GM23338 (cell line): Measurements from ENCODE around the gene RIMKLB. TPM values are rescaled to one million over a fixed set of nuclear protein-coding genes. Genes with fewer than 3 reads are reported as not detected.

Experiments used
- ATAC-seq: fragments of 200-7000 bp; cut with Tn5 transposase; 3 replicates; pipeline ENCODE4 v1.9.1; 2020
- DNase-seq: peaks from one replicate; pipeline ENCODE4 v3.0.0-alpha.2; 2015; ENCODE audit warnings: low spot score
- H2AFZ ChIP-seq: fragments of 200-600 bp; sonication (generic); 2 replicates; pipeline ENCODE4 v1.8.0; 2016; ENCODE audit warnings: antibody characterized with exemption, mild to moderate bottlenecking, moderate library complexity
- H3F3A ChIP-seq: fragments of 200-600 bp; sonication (generic); replicated peaks from 2 replicates; pipeline ENCODE4 v1.8.0; 2017; ENCODE audit warnings: antibody characterized with exemption, mixed run types, low read depth
- H3K27ac ChIP-seq: fragments of 200-600 bp; sonication (generic); 2 replicates; pipeline ENCODE4 v1.6.1; 2016; ENCODE audit warnings: low read depth
- H3K27me3 ChIP-seq: fragments of 200-600 bp; sonication (generic); 2 replicates; pipeline ENCODE4 v1.8.0; 2016; ENCODE audit warnings: mild to moderate bottlenecking, mixed run types, moderate library complexity; ENCODE audit not compliant: insufficient read depth
- H3K36me3 ChIP-seq: fragments of 200-600 bp; sonication (generic); 2 replicates; pipeline ENCODE4 v1.8.0; 2016; ENCODE audit warnings: mild to moderate bottlenecking; ENCODE audit not compliant: insufficient read depth
- H3K4me1 ChIP-seq: fragments of 200-600 bp; sonication (generic); 2 replicates; pipeline ENCODE4 v1.8.0; 2016; ENCODE audit warnings: mild to moderate bottlenecking, moderate library complexity; ENCODE audit not compliant: insufficient read depth
- H3K4me2 ChIP-seq: fragments of 200-600 bp; sonication (generic); 2 replicates; pipeline ENCODE4 v1.7.1; 2017; ENCODE audit warnings: mixed run types
- H3K4me3 ChIP-seq: fragments of 200-600 bp; sonication (generic); 2 replicates; pipeline ENCODE4 v1.6.1; 2016; ENCODE audit warnings: mixed run types
- H3K79me2 ChIP-seq: fragments of 200-600 bp; sonication (generic); replicated peaks from 2 replicates; pipeline ENCODE4 v1.8.0; 2017; ENCODE audit warnings: mild to moderate bottlenecking; ENCODE audit not compliant: insufficient read depth
- H3K9me2 ChIP-seq: fragments of 200-600 bp; sonication (generic); 2 replicates; pipeline ENCODE4 v1.8.0; 2017; ENCODE audit not compliant: insufficient read depth
- H4K20me1 ChIP-seq: fragments of 200-600 bp; sonication (generic); replicated peaks from 2 replicates; pipeline ENCODE4 v1.8.0; 2017; ENCODE audit warnings: mild to moderate bottlenecking; ENCODE audit not compliant: insufficient read depth
- H3K27ac Mint-ChIP-seq: 2 replicates; pipeline ENCODE4 v1.8.0; 2020; ENCODE audit warnings: inconsistent platforms, mild to moderate bottlenecking, moderate library complexity, mixed read lengths
- H3K27me3 Mint-ChIP-seq: 3 replicates; pipeline ENCODE4 v1.8.0; 2022; ENCODE audit warnings: low read depth, mild to moderate bottlenecking, moderate library complexity, mixed read lengths, inconsistent platforms; ENCODE audit not compliant: insufficient read depth, poor library complexity
- H3K36me3 Mint-ChIP-seq: 3 replicates; pipeline ENCODE4 v1.8.0; 2021; ENCODE audit warnings: low read depth, mild to moderate bottlenecking, inconsistent platforms, moderate library complexity, mixed read lengths
- H3K4me1 Mint-ChIP-seq: 3 replicates; pipeline ENCODE4 v1.8.0; 2020; ENCODE audit warnings: mild to moderate bottlenecking, inconsistent platforms, mixed read lengths
- H3K4me3 Mint-ChIP-seq: 3 replicates; pipeline ENCODE4 v1.8.0; 2021; ENCODE audit warnings: moderate library complexity, mild to moderate bottlenecking, inconsistent platforms, mixed read lengths
- H3K9me3 Mint-ChIP-seq: 3 replicates; pipeline ENCODE4 v1.8.0; 2020; ENCODE audit warnings: moderate library complexity, mild to moderate bottlenecking, inconsistent platforms, mixed read lengths
- CREB1 ChIP-seq: fragments of 250-450 bp; sonication (Bioruptor Pico); IDR thresholded peaks from 2 replicates; pipeline ENCODE4 v1.5.0; 2020; ENCODE audit warnings: low read depth, mild to moderate bottlenecking, moderate library complexity
- CTCF ChIP-seq, 2 experiments: fragments of 200-600 bp in 1 of 2; sonication (generic) in 1 of 2; conservative IDR thresholded peaks; 2 replicates each; pipeline versions ENCODE4 v1.5.1 to v1.6.1; 2016 to 2017; ENCODE audit warnings: antibody characterized with exemption in 2 of 2, low read depth in 2 of 2, mild to moderate bottlenecking in 2 of 2, moderate library complexity in 1 of 2
- ETS1 ChIP-seq: IDR thresholded peaks from 2 replicates; pipeline ENCODE4 v1.6.1; 2016; ENCODE audit warnings: antibody characterized with exemption
- EZH2 ChIP-seq: fragments of 200-600 bp; sonication (generic); IDR thresholded peaks from one replicate; pipeline ENCODE4 v1.8.0; 2017; ENCODE audit warnings: antibody characterized with exemption, mild to moderate bottlenecking, low read depth; ENCODE audit not compliant: unreplicated experiment
- EZH2phosphoT487 ChIP-seq: fragments of 200-600 bp; sonication (generic); IDR thresholded peaks from one replicate; pipeline ENCODE4 v1.8.1; 2018; ENCODE audit warnings: antibody characterized with exemption; ENCODE audit not compliant: unreplicated experiment
- JUNB ChIP-seq: IDR thresholded peaks from one replicate; pipeline ENCODE4 v1.6.1; 2016; ENCODE audit warnings: antibody characterized with exemption; ENCODE audit not compliant: unreplicated experiment
- NANOG ChIP-seq: IDR thresholded peaks from 2 replicates; pipeline ENCODE4 v1.6.1; 2016; ENCODE audit warnings: antibody characterized with exemption, borderline replicate concordance
- POLR2AphosphoS5 ChIP-seq: IDR thresholded peaks from 2 replicates; pipeline ENCODE4 v1.6.1; 2016; ENCODE audit warnings: antibody characterized with exemption, low read depth
- REST ChIP-seq: IDR thresholded peaks from one replicate; pipeline ENCODE4 v1.6.1; 2018; ENCODE audit warnings: antibody characterized with exemption; ENCODE audit not compliant: unreplicated experiment
- STAT1 ChIP-seq: IDR thresholded peaks from one replicate; pipeline ENCODE4 v1.6.1; 2016; ENCODE audit warnings: antibody characterized with exemption; ENCODE audit not compliant: unreplicated experiment
- ZNF114 ChIP-seq: fragments of 250-450 bp; sonication (Bioruptor Pico); IDR thresholded peaks from 2 replicates; pipeline ENCODE4 v1.5.0; 2020; ENCODE audit warnings: mild to moderate bottlenecking, moderate library complexity
- ZNF331 ChIP-seq: fragments of 250-450 bp; sonication (Bioruptor Pico); IDR thresholded peaks from 2 replicates; pipeline ENCODE4 v1.5.0; 2020; ENCODE audit warnings: low read depth, mild to moderate bottlenecking, moderate library complexity
- polyA plus RNA-seq: library from polyadenylated mRNA; unstranded; fragments of >200 nt; fragmentation: Nextera tagmentation; extraction: Ambion mirVana; gene quantifications from 2 replicates; pipeline ENCODE4 v1.2.1, GENCODE V29; 2016
- total RNA-seq: library from RNA; depleted of rRNA; stranded (reverse); fragments of >200 nt; shearing (Covaris generic); gene quantifications from 2 replicates; pipeline ENCODE4 v1.2.3, GENCODE V29; 2014

RIMKLB gene
- total and polyA plus RNA-seq, 2 experiments from 2014 or later: 87.0 to 104 TPM

GRCh38 chr12:8771072-8771471 is 73.3 kb downstream of the RIMKLB start:
- Histone ChIP-seq H3K27me3 (no peaks in the 10 kb centered on the region), H2AFZ (no peak overlapping the region), H3K36me3 (0 out of 2 replicates have a peak, but pooled peaks cover 2% of the 10 kb centered on the region), H3K79me2 (peaks cover 36% of the 10 kb centered on the region; the same call in 1 of the 2 replicates), H3F3A (no peaks in the 10 kb centered on the region), H3K4me1 (no peaks in the 10 kb centered on the region), H3K9me2 (no peaks in the 10 kb centered on the region), H3K27ac (no peak overlapping the region), H3K4me2 (no peak overlapping the region), H3K4me3 (no peak overlapping the region), H4K20me1 (peaks cover 21% of the 10 kb centered on the region)
- H3K27me3 Mint-ChIP-seq: peaks cover 8% of the 10 kb centered on the region
- no peak for DNase-seq
- no peak overlapping the region; the same call in 1 of the 2 replicates for H3K27ac Mint-ChIP-seq
- ATAC-seq: peak; percentile 48; the same call in 2 of the 3 replicates
- H3K9me3 Mint-ChIP-seq: no peaks in the 10 kb centered on the region
- peaks cover 33% of the 10 kb centered on the region for H3K36me3 Mint-ChIP-seq
- TF ChIP-seq CTCF (conservative IDR thresholded peaks at IDR 0.05; ENCODE audit: low read depth in 2 of 2) (0 out of 4 replicates have a peak, but pooled peaks of 1 of the 2 experiments have one; percentile 3), EZH2 (no peak)
- H3K4me1 Mint-ChIP-seq: peaks cover 26% of the 10 kb centered on the region; the same call in 2 of the 3 replicates
- H3K4me3 Mint-ChIP-seq: no peak overlapping the region

DNA sequence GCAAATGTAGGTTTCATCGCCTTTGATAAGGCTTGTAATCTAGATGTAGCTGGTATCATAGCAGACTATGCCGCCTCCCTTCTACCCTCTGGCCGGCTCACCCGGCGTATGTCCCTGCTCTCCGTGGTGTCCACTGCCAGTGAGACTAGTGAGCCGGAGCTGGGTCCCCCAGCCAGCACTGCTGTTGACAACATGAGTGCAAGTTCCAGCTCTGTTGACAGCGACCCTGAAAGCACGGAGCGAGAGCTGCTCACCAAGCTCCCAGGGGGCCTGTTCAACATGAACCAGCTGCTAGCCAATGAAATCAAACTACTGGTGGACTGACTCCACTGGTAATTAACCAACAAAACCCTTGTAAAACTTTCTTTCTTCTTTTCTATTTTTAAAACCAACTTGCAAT is 75.7 kb downstream of the RIMKLB start:
- Histone ChIP-seq H3K27ac (no peak overlapping the region), H3K9me2 (no peaks in the 10 kb centered on the region), H3K4me2 (no peak overlapping the region), H4K20me1 (peaks cover 7% of the 10 kb centered on the region; the same call in 1 of the 2 replicates), H3K27me3 (no peaks in the 10 kb centered on the region), H3K4me3 (no peak overlapping the region), H3K36me3 (0 out of 2 replicates have a peak, but pooled peaks cover 2% of the 10 kb centered on the region), H3K4me1 (peaks cover 17% of the 10 kb centered on the region), H2AFZ (no peak overlapping the region), H3K79me2 (peaks cover 27% of the 10 kb centered on the region; the same call in 1 of the 2 replicates), H3F3A (no peaks in the 10 kb centered on the region)
- H3K27me3 Mint-ChIP-seq: peaks cover 8% of the 10 kb centered on the region
- no peak for ATAC-seq
- H3K27ac Mint-ChIP-seq: 0 out of 2 replicates have a peak overlapping the region, but pooled peaks have one; percentile 25
- H3K36me3 Mint-ChIP-seq: peaks cover 28% of the 10 kb centered on the region
- H3K9me3 Mint-ChIP-seq: no peaks in the 10 kb centered on the region
- H3K4me3 Mint-ChIP-seq: no peak overlapping the region
- no peak for DNase-seq
- peaks cover 36% of the 10 kb centered on the region for H3K4me1 Mint-ChIP-seq
- TF ChIP-seq STAT1: no peak
- no peak for TF ChIP-seq CREB1 (CRISPR knock-in tag)
- no peak for TF ChIP-seq JUNB
- TF ChIP-seq REST: no peak
- TF ChIP-seq ZNF331: no peak
- TF ChIP-seq NANOG: no peak
- TF ChIP-seq EZH2: no peak
- TF ChIP-seq EZH2phosphoT487: no peak
- no peak for TF ChIP-seq ZNF114 (CRISPR knock-in tag)
- no peak for TF ChIP-seq POLR2AphosphoS5
- no peak for TF ChIP-seq CTCF (conservative IDR thresholded peaks at IDR 0.05; ENCODE audit: low read depth in 2 of 2)
- no peak for TF ChIP-seq ETS1
